Transverse colon (tissue), 4 donors: ENCODE data around the gene MAL. TPM values are rescaled to one million over a fixed set of nuclear protein-coding genes. Genes with fewer than 3 reads are reported as not detected.

Experiments used
- DNase-seq: peaks from one replicate; pipeline ENCODE4 v3.0.0-alpha.2; 2019
- H3K27ac ChIP-seq, 4 donors: fragments of 200-600 bp; sonication (generic); 2 replicates each; pipeline ENCODE4 v1.5.1; 2016 to 2018; ENCODE audit warnings: inconsistent platforms in 4 of 4
- H3K27me3 ChIP-seq: fragments of 200-600 bp; sonication (generic); 2 replicates; pipeline ENCODE4 v1.5.1; 2017; ENCODE audit warnings: inconsistent platforms
- H3K36me3 ChIP-seq, 4 donors: fragments of 200-600 bp; sonication (generic); 2 replicates each; pipeline ENCODE4 v1.5.1; 2017 to 2019; ENCODE audit warnings: inconsistent platforms in 4 of 4
- H3K4me1 ChIP-seq, 4 donors: fragments of 200-600 bp; sonication (generic); 2 replicates each; pipeline ENCODE4 v1.5.1; 2017 to 2020; ENCODE audit warnings: inconsistent platforms in 4 of 4
- H3K4me3 ChIP-seq, 4 donors: fragments of 200-600 bp; sonication (generic); 1 replicate in 1 of 4; 2 replicates in 3 of 4; pipeline versions ENCODE4 v1.5.1 to v1.6.1; 2017 to 2019; ENCODE audit warnings: inconsistent platforms in 4 of 4
- H3K9me3 ChIP-seq, 2 donors: fragments of 200-600 bp; sonication (generic); 2 replicates each; pipeline ENCODE4 v1.5.1; 2017 to 2019; ENCODE audit warnings: inconsistent platforms in 2 of 2
- CTCF ChIP-seq, 5 experiments: fragments of 200-600 bp in 3 of 5; fragments of 450-650 bp in 2 of 5; sonication (generic) in 3 of 5; IDR thresholded peaks; 1 replicate in 2 of 5; 2 replicates in 3 of 5; pipeline ENCODE4 v1.5.1; 2016 to 2017; ENCODE audit warnings: antibody characterized with exemption in 5 of 5, inconsistent platforms in 3 of 5, mild to moderate bottlenecking in 2 of 5, moderate library complexity in 1 of 5
- EP300 ChIP-seq: sonication (generic); formaldehyde crosslinking; IDR thresholded peaks from one replicate; pipeline ENCODE4 v1.6.1; 2017; ENCODE audit warnings: antibody characterized with exemption, low read depth
- POLR2A ChIP-seq: fragments of 450-650 bp; IDR thresholded peaks from one replicate; pipeline ENCODE4 v1.6.1; 2016; ENCODE audit warnings: antibody characterized with exemption, mild to moderate bottlenecking, moderate library complexity
- POLR2AphosphoS5 ChIP-seq, 3 donors: sonication (generic); formaldehyde crosslinking; IDR thresholded peaks; one replicate each; pipeline ENCODE4 v1.6.1; 2016; ENCODE audit warnings: antibody characterized with exemption in 3 of 3
- WGBS, 2 donors: methylation state at CpG; one replicate each; pipeline ENCODE4 v1.1.5; 2018; ENCODE audit warnings: low coverage in 1 of 2; 5-methylcytosine and 5-hydroxymethylcytosine counted together
- in situ Hi-C, 4 donors: fragments of 200-750 bp; cut with MboI; loops; one replicate each; pipeline versions ENCODE4 v1.15.0 to v1.15.1; 2017; ENCODE audit warnings: low sequenced_read_pairs in 3 of 4, low pct_ligation_motif_present in 1 of 4, low pct_unique_long_range_greater_than_20kb in 1 of 4
- intact Hi-C: fragments of 100-400 bp; cut with DNase I; formaldehyde crosslinking; loops from one replicate; pipeline ENCODE4 v1.15.1; 2023; ENCODE audit warnings: low total_unique reads
- total RNA-seq, 4 donors: library from RNA; depleted of rRNA; stranded (reverse); fragments of >200 nt; gene quantifications; one replicate each; pipeline ENCODE4 v1.1.0, GENCODE V29; 2016

Gene MAL
- total RNA-seq, 4 donors from 2014 or later: 3.7 to 14.3 (median 5.1) TPM

- H3K4me3 ChIP-seq: no peak overlapping the region
- intact Hi-C loops (no loop called here), in situ Hi-C loops (no loop called here)
- H3K9me3 ChIP-seq: no peaks in the 10 kb centered on the region
- H3K27me3 ChIP-seq: peaks cover 22% of the 10 kb centered on the region
- WGBS, 2 donors: 78% methylated on average over 4 of the region's 4 CpGs; no CpG with 5 or more reads in 1 of the 2 donors
- no peak overlapping the region for H3K27ac ChIP-seq
- no peaks in the 10 kb centered on the region for H3K36me3 ChIP-seq
- no peak for DNase-seq
- TF ChIP-seq POLR2AphosphoS5 (IDR thresholded peaks at IDR 0.05): no peak
- no peak for TF ChIP-seq CTCF (IDR thresholded peaks at IDR 0.05)
- TF ChIP-seq EP300: no peak
- TF ChIP-seq POLR2A: no peak
- no peaks in the 10 kb centered on the region for H3K4me1 ChIP-seq
These were observed 5.9 kb upstream of the MAL start for GRCh38 chr2:95019572-95019971.

- Histone ChIP-seq H3K9me3 (no peaks in the 10 kb centered on the region), H3K36me3 (no peaks in the 10 kb centered on the region), H3K27ac (no peak overlapping the region), H3K4me1 (peaks cover 0 to 6% (median 3%) of the 10 kb centered on the region in 4 donors), H3K27me3 (peaks cover 31% of the 10 kb centered on the region), H3K4me3 (no peak overlapping the region)
- DNase-seq: no peak
- WGBS, 2 donors: 84 to 88% methylated on average over 6 to 9 of the region's 9 CpGs
- in situ Hi-C loops: no loop called here
- TF ChIP-seq CTCF (IDR thresholded peaks at IDR 0.05) (no peak), POLR2AphosphoS5 (IDR thresholded peaks at IDR 0.05) (no peak), POLR2A (no peak), EP300 (no peak)
- intact Hi-C loops: no loop called here
These were observed 5.1 kb upstream of the MAL start for GRCh38 chr2:95020275-95021022.

GRCh38 chr2:95021023-95021416, 4.5 kb upstream of the MAL start:
- in situ Hi-C loops (no loop called here), intact Hi-C loops (no loop called here)
- TF ChIP-seq CTCF (IDR thresholded peaks at IDR 0.05) (no peak), POLR2AphosphoS5 (IDR thresholded peaks at IDR 0.05) (no peak), EP300 (no peak), POLR2A (no peak)
- 80% methylated on average over 5 of the region's 5 CpGs; no CpG with 5 or more reads in 1 of the 2 donors for WGBS, 2 donors
- Histone ChIP-seq H3K36me3 (no peaks in the 10 kb centered on the region), H3K27ac (no peak overlapping the region), H3K27me3 (peaks cover 37% of the 10 kb centered on the region), H3K4me3 (no peak overlapping the region), H3K4me1 (peaks cover 0 to 12% (median 9%) of the 10 kb centered on the region in 4 donors), H3K9me3 (no peaks in the 10 kb centered on the region)
- no peak for DNase-seq

- Histone ChIP-seq H3K9me3 (no peaks in the 10 kb centered on the region), H3K27me3 (peaks cover 45% of the 10 kb centered on the region), H3K36me3 (no peaks in the 10 kb centered on the region), H3K4me3 (no peak overlapping the region), H3K27ac (no peak overlapping the region), H3K4me1 (peaks cover 0 to 20% (median 16%) of the 10 kb centered on the region in 4 donors)
- WGBS, 2 donors: 73% methylated on average over 4 of the region's 4 CpGs; no CpG with 5 or more reads in 1 of the 2 donors
- intact Hi-C loops (no loop called here), in situ Hi-C loops (no loop called here)
- TF ChIP-seq EP300: no peak
- TF ChIP-seq CTCF (IDR thresholded peaks at IDR 0.05): no peak
- no peak for TF ChIP-seq POLR2A
- no peak for TF ChIP-seq POLR2AphosphoS5 (IDR thresholded peaks at IDR 0.05)
- DNase-seq: no peak
These were observed 3.7 kb upstream of the MAL start for GRCh38 chr2:95021847-95022246.
